ENCODE results near the gene ZNF483. TPM values are rescaled to one million over a fixed set of nuclear protein-coding genes. Genes with fewer than 3 reads are reported as not detected.
"Not testable (repeated sequence)": the region's sequence is repeated elsewhere in the genome, so short reads cannot be mapped to it uniquely, and the experiment has no call there.

ZNF483 gene
- 4.2 and 5.3 TPM in 2 replicates for total RNA-seq (2014; rRNA removed; shearing (Covaris generic))
- 1.2 and 2.8 TPM in 2 replicates for polyA plus RNA-seq (2015; cell fraction: cytosol; rRNA removed)
- 2.1 and 5.5 TPM in 2 replicates for polyA plus RNA-seq (2015; cell fraction: nucleus; rRNA removed)

DNA sequence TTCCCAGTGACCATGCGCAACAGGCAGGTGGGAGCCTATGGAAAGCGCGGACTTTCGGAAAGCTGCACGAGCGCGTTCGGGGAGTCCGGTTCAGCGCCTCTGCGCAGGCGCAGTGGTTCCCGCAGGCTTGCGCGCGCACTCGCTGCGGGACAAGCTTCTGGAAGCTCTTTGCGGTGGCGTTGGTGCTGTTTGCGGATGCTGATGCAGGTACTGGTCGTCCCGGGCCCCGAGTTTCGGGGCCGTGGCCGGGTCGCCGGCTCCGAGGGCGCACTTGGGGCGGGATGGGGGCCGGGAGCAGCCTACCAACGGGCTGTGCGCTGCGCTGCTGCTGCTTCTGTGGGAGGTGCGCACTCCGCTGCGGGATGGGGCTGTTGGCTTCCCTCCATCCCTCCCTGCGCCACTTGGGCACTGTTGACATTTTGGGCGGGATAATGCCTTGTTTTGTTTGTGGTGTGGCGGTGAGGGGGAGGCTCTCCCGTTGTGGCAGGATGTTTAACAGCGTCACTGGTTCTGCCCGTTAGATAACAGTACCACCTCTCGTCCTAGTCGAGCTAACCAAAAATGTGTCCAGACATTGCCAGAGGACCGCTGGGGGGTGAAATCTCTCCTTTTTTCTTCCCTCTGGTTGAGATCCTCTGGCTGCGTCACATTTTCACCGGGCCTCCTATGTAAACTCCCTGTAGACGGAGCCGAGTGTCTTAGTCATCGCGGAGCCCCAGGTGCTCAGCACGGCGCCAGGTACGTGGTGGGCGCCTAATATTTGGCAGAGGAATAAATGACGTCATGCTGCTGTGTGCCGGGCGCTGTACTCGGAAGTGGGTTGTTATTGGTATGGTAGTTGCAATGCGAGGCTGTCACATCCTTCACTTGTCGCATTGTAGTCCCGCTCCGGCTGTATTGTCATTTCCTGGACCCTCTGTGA lies at the start of gene ZNF483:
ZNF483 (plus strand) TSS at position 124 of the 922 bp plus-strand sequence. CDS start 2,217 bp downstream, outside the sequence.
- in situ Hi-C loops (cut with HindIII; ENCODE audit: low pct_unique_long_range_greater_than_20kb, low sequenced_read_pairs), result no loop called here

DNA sequence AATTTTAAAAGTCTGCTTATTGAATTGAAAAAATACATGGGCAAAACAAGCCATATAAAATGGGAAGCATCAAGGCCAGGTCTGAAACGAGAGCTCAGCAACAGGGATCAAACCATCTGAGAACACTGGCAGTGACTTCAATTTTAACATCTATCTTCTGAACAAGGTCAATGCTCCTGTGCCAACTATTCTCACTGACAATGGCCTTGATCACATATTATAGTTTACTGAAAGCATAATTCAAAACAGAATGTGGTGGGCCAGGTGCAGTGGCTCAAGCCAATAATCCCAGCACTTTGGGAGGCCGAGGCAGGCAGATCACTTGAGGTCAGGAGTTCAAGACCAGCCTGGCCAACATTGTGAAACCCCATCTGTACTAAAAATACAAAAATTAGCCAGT lies 49.8 kb upstream of the ZNF483 start:
- no peak for DNase-seq (ENCODE audit: low read depth, low spot score)
- in situ Hi-C loops (cut with HindIII; ENCODE audit: low pct_unique_long_range_greater_than_20kb, low sequenced_read_pairs), result no loop called here

More for the DNA sequence above, at the start of gene ZNF483:
- peak; percentile 87 for DNase-seq (ENCODE audit: low read depth, low spot score)

DNA sequence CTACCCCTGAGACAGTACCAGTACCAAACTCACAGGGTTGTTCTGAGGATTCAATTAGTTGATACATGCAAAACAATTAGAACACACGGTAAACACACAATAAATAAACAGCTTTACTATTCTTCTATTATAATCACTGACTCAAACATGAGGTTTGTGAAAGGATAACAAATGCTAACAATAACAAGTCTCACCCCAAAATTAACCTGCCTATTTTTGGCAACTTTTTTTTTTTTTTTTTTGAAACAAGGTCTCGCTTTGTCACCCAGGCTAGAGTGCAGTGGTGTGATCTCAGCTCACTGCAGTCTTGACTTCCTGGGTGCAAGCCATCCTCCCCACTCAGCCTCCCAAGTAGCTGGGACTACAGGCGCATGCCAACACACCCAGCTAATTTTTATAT lies 47.3 kb upstream of the ZNF483 start:
- no peak for DNase-seq (ENCODE audit: low read depth, low spot score)
- in situ Hi-C loops (cut with HindIII; ENCODE audit: low pct_unique_long_range_greater_than_20kb, low sequenced_read_pairs), result no loop called here

DNA sequence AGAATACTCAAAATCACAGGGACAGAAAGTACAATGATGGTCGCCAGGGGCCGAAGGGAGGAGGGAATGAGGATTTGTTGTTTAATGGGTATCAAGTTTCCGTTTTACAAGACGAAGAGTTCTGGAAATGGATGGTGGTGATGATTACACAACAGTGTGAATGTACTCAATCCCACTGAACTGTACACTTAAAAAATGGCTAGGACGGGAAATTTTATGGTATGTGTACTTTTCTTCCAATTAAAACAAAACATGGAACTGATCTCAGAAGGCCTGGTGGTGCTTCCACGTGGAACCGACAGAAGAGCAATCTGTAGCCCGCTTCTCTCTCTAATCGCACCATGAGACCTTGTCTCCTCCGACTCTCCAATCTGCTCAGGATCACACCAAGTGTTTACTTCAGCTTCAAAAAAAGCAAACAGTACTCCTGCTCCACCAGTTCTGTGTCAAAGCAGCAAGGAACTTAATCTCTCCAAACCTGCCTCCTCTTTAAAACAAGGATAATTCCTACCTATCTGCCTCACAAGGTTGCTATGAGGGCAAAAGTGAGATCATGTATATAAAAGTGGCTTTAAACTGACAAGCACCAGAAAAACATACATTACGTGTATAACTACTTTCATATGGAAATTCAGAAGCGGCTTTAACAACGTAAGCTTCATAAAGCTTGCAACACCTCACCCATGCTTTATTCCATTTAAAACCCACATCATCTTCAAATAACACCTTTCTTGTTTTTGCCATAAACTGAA lies 42.9 kb upstream of the ZNF483 start:
- in situ Hi-C loops (cut with HindIII; ENCODE audit: low pct_unique_long_range_greater_than_20kb, low sequenced_read_pairs), result no loop called here
- no peak for DNase-seq (ENCODE audit: low read depth, low spot score)

DNA sequence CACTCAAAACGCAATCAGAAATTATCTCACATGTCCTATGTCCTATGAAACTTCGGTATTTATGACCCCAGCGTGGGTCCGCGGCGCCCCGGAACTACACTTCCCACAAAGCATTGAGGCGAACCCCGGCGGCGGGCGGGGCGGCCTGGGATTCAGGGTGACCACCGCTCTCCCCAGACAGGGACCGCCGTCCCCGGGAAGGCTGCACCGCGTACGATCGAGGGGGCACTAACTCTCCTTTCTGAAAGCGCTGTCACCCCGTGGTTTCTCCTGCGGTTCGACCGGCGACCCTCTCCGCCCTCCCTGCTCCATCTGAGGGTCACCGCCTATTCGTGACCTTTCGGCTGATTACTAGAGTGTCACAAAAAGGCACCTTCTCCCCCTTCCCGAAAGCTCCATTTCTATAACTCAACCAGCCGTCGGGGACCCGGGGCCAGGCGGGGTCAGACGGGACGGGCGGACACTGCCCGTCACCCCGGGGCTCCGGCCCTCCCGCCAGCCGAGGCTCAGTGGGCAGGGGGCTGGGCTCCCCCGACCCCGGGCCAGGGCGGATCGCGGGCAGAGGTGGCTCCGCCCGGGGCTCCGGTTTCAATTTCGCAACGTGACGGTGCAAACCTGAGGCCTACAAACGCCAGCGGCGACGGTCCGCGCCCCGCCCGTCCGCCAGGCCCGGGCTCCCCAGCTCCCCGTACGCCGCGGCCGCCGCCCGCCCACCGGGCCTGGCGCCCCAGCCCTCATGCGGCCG lies 42.1 kb upstream of the ZNF483 start:
- in situ Hi-C loops (cut with HindIII; ENCODE audit: low pct_unique_long_range_greater_than_20kb, low sequenced_read_pairs), result no loop called here
- DNase-seq (ENCODE audit: low read depth, low spot score), result peak; percentile 50

DNA sequence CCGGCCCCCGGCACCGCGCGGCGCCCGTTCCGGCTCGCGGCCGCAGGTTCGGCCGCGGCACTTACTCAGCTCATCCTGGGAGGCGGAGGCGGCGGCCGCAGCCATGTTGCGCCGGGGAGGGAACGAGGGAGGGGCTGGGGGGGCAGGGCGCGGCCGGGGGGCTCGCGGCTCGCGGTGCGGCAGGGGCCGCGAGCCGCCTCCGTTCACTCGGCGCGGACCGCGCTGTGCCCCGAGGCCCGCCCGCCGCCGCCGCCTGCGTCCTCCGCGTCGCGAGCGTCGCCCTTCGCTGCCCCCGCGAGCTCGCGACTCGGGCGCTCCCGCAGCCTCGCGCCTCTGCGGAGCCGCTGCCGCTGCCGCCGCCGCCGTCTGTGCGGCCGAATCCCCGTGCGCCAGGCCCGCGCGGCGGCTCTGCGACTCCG lies 41.5 kb upstream of the ZNF483 start:
- in situ Hi-C loops (cut with HindIII; ENCODE audit: low pct_unique_long_range_greater_than_20kb, low sequenced_read_pairs), result no loop called here

DNA sequence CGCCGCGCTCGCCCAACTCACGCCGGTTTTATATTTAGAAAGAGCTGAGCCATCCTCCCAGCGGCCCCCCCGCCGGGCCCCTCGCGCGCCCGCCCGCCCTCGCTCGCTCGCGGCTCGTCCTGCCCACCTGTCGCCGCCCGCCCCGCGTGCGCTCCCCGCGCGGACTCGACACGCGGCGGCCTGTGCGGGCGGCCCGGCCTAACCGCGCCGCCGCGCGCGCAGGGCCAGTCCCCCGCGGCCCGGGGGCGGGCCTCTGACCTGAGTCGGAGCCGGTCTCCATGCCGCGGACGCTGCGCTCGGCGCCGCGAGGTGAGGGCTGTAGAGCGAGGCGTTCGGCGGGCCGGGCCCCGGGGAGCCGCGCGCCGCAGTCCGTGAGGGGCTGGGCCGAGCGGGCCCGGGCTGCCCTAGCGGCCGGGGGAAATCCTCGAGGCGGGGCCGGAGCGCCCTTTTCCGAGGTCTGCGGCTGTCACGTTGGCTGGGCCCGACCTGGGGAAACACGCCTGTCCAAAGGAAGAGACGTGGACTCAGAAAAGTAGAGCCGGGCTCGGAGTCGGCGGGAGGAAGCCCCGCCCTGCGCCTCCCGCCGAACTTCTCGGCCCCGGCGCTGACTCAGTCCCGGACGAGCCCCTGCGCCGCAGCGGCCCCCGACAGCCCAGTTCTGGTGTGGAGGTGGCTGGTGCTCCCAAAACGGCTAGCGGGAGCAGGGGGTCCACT lies 41.0 kb upstream of the ZNF483 start, which contains the start of gene ECPAS:
ECPAS (minus strand) TSS at position 526 of the 714 bp plus-strand sequence. CDS start 11,465 bp downstream, outside the sequence.
- in situ Hi-C loops (cut with HindIII; ENCODE audit: low pct_unique_long_range_greater_than_20kb, low sequenced_read_pairs), result no loop called here
- peak; percentile 86 for DNase-seq (ENCODE audit: low read depth, low spot score)

More for the DNA sequence above, 41.5 kb upstream of the ZNF483 start:
- peak; percentile 50 for DNase-seq (ENCODE audit: low read depth, low spot score)

DNA sequence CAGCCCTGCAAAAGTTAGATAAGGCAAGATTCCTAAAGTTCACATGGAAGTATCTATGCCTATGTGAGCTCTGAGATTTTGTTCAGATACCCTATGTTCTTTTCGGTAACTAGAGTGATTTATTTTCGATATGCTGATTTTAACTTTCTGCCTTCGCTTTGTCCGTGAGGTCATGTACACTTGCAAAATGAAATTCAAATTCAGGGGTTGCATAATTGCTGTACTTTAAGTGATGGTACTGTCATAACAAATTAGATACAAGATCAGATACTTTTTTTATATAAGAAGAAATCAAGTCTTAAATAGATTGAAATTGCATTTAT lies 40.4 kb upstream of the ZNF483 start:
- in situ Hi-C loops (cut with HindIII; ENCODE audit: low pct_unique_long_range_greater_than_20kb, low sequenced_read_pairs), result no loop called here
- DNase-seq (ENCODE audit: low read depth, low spot score), result no peak

DNA sequence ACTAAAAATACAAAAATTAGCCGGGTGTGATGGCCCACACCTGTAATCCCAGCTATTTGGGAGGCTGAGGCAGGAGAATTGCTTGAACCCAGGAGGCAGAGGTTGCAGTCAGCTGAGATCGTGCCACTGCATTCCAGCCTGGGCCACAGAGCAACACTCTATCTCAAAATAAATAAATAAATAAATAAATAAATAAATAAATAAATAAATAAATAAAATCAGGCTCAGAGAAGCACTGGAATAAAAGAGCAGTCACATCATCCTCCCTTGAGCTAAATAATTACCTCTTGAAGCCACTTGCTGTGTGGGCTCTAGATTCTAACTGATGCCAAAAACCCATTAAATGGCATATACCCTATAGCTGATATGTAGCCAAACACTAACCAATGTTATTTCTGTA lies 27.8 kb upstream of the ZNF483 start:
- DNase-seq (ENCODE audit: low read depth, low spot score); in situ Hi-C loops (cut with HindIII; ENCODE audit: low pct_unique_long_range_greater_than_20kb, low sequenced_read_pairs): not testable (repeated sequence)

DNA sequence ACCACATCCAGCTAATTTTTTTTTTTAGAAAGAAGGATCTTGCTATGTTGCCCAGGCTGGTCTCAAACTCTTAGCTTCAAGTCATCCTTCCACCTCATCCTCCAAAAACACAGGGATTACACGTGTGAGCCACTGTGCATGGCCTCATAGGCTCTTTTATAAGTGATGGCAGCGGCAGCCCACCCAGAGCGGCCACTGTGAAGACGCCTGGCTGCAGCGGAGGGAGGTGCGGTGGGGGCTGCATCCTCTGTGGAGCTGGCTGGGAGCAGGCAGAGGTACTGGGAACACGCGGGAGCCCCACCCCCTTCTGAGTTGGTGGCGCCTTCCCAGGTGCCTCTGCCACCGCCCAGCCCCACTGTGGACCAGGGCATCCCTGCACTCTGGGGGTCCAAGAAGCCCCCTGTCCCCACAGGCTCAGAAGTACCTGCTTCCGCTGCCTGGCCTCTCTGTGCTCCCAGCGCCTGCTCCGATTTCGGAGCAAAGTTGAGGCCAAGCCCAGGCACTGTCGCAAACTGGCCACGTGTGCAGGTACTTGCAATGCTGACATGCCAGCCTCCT lies 23.9 kb upstream of the ZNF483 start:
- DNase-seq (ENCODE audit: low read depth, low spot score), result no peak
- in situ Hi-C loops (cut with HindIII; ENCODE audit: low pct_unique_long_range_greater_than_20kb, low sequenced_read_pairs), result no loop called here

DNA sequence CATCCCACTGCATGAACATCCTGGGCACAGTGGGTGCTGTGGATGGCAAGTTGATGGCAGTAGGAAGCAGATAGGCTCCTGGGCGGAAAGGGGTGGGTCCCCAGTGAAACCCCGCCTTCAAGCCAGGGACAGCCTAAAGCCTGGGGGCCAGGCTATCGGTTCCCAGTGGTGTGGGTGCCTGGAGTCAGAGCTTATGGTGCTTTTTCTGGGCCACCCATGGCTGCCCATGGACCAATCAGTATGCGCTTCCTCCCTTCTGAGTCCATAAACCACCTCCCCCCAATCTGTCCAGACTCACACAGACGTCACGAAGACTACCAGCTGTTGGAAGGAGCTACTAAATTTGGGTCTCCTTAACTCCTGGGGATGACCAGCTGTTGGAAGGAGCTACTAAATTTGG lies 23.3 kb upstream of the ZNF483 start:
- in situ Hi-C loops (cut with HindIII; ENCODE audit: low pct_unique_long_range_greater_than_20kb, low sequenced_read_pairs), result no loop called here
- DNase-seq (ENCODE audit: low read depth, low spot score), result no peak

DNA sequence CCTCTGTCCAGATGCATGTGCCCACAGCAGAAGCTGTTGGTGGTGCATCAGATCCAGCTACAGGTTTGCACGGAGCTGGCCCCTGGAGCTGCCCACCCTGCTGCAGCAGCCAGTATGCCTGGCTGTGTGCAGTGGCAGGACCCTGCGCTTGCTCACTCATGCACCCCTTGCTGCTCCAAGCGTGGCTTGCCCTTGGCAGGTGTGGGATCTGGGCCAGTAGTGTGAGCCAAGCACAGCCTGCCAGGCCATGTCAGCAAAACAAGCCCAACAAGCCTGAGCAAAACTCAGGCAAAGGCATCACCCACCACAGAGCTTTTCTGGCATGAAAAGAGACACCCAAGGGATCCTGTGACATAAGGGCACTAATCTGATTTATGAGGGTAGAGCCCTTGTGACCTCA lies 22.5 kb upstream of the ZNF483 start:
- no peak for DNase-seq (ENCODE audit: low read depth, low spot score)
- in situ Hi-C loops (cut with HindIII; ENCODE audit: low pct_unique_long_range_greater_than_20kb, low sequenced_read_pairs), result no loop called here

DNA sequence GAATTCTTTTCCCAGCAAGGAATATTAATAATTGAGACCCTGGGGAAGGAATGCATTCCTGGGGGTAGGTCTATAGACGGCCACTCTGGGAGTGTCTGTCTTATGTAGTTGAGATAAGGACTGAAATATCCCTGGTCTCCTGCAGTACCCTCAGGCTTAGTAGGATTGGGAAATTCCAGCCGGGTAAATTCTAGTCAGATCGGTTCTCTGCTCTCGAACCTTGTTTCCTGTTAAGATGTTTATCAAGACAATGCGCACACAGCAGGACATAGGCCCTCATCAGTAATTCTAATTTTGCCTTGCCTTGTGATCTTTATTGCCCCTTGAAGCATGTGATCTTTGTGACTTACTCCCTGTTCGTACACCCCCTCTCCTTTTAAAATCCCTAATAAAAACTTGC lies 13.4 kb upstream of the ZNF483 start:
- in situ Hi-C loops (cut with HindIII; ENCODE audit: low pct_unique_long_range_greater_than_20kb, low sequenced_read_pairs); DNase-seq (ENCODE audit: low read depth, low spot score): not testable (repeated sequence)

DNA sequence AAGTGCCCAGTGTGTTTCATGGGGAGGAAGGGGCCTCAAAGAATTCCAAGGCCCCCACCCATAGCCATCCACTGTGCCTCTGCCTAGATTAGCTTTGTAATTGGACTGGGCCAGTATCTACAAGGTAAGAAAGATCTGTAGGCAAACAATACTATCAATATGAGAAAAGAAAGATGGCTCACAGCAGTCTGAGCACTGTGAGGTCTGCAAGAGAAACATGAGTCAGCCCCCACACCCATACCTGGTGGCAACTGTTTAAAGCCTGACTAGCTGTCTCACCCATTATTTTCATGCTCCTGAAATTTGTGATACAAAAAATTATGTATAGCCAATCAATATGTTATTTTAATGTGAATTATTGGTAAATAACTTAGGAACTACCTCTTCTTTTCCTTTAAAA lies 10.0 kb upstream of the ZNF483 start:
- in situ Hi-C loops (cut with HindIII; ENCODE audit: low pct_unique_long_range_greater_than_20kb, low sequenced_read_pairs), result no loop called here
- no peak for DNase-seq (ENCODE audit: low read depth, low spot score)

DNA sequence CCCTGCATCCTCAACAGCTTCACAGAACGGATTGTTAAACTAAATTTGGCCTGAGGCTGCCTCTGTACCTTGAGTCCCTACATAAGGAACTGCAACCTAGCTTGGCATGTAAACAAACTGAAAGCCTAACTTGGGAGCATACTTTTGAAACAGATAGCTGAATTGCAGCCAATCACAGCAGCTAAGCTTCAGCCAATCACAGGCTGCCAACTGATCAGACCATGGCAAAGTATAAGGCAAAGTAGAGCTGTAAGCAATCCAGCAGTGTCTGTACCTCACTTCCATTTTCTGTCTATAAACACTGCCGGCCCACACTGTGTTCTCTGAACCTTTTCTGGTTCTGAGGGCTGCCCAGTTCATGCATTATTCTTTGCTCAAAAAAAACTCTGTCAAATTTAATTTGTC lies 8.9 kb upstream of the ZNF483 start:
- peak; percentile 37 for DNase-seq (ENCODE audit: low read depth, low spot score)
- in situ Hi-C loops (cut with HindIII; ENCODE audit: low pct_unique_long_range_greater_than_20kb, low sequenced_read_pairs), result no loop called here

DNA sequence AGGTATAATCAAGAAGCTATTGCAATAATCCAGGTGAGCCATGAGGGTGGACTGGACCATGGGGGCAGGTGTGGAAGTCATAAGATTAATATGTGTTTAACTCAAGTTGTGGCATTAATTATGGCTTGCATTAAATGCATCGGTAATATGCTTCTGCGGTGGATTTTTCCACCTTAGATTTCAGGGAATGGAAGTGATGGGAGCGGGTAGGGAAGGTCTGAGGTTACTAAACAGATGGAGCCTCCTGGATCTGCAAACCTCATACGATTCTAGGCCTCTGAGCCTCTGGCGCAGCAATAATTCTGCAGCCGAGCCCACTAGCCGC lies 286 bp upstream of the ZNF483 start:
- in situ Hi-C loops (cut with HindIII; ENCODE audit: low pct_unique_long_range_greater_than_20kb, low sequenced_read_pairs), result no loop called here
- no peak for DNase-seq (ENCODE audit: low read depth, low spot score)

DNA sequence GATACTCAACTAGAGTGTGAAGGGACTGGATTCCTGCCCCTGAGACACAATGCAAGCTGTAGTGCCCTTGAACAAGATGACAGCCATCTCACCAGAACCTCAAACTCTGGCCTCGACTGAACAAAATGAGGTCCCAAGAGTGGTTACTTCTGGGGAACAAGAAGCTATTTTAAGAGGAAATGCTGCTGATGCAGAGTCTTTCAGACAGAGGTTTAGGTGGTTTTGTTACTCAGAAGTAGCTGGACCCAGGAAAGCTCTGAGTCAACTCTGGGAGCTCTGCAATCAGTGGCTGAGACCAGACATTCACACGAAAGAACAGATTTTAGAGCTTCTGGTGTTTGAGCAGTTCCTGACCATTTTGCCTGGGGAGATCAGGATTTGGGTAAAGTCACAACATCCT lies 2.4 kb downstream of the ZNF483 start:
- in situ Hi-C loops (cut with HindIII; ENCODE audit: low pct_unique_long_range_greater_than_20kb, low sequenced_read_pairs), result no loop called here

More for the DNA sequence above, 2.4 kb downstream of the ZNF483 start:
- no peak for DNase-seq (ENCODE audit: low read depth, low spot score)
